Activated CD4-positive, alpha-beta T cell treated with anti-CD3 and anti-CD28 coated beads for 48 hours (primary cell): ENCODE data around the gene HIGD2A.
A peak's percentile ranks its signal among the peaks of the same experiment; 100 is the strongest.

Source experiments
- DNase-seq: peaks from one replicate; pipeline ENCODE4 v3.0.0-alpha.2; 2020

The HIGD2A gene

DNA sequence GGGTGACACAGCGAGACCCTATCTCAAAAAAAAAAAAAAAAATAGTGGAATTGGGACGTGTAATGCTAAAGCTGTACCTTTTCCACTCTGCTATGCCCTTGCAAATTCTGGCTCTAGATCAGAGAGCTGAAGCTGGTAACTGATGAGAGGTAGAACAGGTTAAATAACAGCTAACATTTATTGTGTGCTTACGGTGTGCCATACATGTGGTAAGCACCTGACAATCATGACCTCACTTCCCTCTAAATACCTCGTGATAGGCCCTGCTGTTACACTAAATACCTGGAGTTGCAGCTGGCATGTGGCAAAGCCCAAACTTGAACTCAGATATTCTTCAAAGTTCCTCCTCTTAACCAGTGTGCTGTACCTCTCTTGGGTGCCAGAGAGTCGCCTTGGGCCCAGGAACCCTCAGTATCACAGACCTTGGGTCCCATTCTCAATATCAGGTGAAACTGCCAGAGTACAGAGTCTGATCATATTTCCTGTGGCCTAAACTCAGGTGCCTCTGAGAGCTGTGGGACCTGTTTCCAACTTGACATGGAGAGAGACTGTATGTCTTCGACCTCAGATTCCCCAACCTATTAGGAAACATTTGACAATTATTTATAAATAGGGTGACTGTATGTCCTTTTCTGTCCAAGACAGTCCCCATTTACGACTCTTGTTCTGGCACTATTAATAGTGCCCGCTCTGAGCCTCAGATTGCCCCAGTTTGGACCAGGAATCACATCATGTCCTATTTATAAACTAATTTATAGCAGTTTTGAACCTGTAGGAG lies 18.4 kb upstream of the HIGD2A start:
- DNase-seq, result no peak

DNA sequence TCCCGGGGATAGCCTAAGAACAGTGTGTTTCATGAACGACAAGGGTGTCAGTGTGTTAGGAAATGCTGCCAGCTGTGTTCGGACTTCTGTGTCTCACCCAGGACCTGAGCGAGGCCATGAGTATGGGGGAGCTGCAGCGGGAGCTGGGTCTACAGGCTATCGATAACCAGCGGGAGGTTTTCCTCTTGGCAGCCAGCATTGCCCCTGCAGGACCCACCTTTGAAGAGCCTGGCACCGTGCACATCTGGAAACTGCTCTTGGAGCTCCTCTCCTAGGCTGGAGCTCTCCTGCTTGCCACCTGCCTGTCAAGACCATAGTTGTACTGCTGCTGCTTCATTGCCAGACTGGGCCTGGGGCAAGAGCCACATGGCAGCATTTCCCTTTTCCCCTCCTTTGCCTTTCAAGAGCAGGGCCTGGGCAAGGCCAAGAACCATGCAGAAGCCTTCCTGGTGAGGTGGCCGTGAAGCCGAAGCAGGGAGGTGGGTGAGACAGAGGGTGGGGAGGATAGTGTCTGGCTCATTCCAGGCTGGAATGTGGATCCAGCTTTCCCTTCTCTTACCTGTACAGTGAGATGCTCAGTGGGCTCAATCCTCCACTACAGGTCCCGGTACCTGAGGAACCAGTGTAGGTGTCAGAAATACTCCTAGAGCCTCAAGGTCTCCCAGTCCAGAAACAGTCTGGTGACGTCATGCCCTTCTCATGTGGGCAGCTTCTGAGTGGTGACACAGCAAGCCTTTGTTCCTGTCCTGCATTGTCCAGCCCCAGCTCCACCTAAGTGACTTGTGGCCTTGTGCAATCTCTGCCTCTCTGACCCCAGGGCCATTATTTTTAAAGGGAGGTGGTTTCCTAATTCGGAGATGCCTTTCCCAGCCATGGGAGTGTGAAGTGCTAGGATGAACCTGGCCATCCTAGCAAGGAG lies 16.7 kb upstream of the HIGD2A start:
- no peak for DNase-seq

DNA sequence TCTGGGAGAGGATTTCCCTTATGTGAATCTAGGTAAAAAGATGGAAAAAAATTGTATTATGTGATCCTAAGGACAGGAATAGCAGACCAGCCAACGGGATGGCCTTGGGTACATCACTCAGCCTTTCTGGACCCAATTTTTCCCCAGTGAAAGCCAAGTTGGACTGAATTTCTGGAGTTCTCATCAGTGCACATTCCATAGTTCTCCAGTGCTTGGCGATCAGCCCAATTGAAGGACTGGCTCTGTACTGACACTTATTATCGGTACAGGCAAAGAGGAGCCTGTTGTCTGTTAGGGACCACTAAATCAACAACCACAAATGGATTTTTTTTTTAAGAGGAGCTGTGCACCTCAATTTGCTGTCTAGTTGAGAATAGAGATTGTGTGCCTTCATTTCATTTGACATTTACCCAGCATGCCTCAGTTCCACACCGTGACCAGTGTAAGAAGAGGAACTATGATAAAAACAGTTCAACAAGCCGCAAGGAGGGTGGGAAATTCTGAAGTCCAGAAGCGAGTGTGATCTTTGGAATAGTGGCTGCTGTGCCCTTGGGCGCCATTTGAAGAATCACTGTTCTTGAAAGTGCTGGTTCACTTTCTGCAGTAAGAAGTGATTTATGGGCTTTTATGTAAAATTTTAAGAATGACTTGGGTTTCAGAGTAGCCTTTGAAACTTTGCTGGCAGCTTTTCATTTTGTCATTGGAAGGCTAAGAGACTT lies 15.3 kb upstream of the HIGD2A start:
- DNase-seq, result no peak

DNA sequence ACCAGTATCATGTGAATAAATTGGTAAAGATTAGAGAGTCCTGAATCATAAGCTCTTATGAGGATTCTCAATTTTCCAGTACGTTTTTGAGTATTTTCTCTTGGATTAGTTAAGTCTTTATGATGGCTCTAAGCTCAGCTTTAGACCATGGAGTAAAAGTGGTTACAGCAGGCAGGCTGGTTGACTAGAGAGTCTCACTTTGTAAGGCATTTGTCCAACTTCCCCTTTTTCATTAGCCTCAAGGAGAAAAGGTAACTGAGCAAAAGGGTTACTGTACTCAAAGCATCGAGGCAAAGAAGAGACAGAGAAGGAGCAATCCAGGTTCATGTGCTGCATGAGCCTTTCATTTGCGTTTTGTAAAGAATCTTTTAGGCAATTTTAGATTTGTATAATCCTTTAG lies 8.7 kb upstream of the HIGD2A start:
- no peak for DNase-seq

DNA sequence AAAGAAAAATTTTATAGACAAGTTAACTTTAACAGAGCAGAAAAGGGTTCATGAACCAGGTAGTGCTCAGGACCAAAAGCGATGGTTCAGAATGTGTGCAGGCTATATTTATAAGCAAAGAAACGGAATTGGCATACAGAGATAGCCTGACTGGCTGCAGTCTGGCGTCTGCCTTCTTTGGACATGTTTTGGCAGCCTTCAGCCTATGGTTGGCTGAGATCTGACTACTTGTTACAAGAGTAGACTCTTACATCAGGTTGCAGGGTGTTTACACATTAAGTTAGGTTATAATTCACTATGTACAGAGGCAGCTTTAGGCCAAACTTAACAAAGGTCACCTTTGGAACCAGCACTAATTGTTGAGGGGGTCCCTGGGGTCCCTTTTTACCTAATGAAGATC lies 7.1 kb upstream of the HIGD2A start:
- DNase-seq, result no peak

DNA sequence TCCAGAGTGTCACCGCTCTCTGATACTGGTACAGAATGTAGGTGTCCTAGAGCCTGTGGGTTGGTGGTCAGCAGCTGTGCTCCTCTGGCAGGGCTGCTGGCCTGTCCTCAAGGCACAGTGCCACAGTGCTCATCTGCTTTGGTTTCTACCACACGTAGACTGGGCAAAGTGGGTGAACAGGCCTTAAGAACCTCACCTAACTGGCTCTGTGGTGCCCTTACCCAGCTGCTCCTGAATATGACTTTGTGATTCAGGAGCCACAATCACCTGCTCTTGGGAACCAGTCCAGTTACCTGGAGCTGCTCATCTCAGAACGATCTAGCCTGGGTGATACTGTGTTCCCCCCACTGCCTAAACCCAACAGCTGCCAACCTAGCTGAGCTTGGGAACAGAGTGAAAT lies 6.6 kb upstream of the HIGD2A start:
- DNase-seq, result no peak

DNA sequence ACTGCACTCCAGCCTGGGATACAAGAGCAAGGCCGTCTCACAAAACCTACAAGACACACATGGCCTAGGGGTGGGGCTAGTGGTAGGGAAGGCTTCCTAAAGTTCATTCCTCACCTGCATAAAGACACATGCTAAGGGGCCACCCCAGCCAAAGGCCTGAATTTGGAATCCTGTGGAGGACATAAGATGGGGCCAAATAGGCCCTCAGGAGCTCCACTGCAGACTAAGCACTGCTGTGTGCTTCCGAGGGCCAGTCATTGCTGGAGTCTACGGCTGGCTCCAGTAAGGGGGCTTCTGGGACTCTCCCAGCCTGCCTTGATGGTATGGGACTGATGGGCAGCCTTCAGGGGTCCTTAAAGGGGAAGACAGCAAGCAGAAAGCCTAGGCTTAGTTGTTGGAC lies 5.8 kb upstream of the HIGD2A start:
- no peak for DNase-seq

DNA sequence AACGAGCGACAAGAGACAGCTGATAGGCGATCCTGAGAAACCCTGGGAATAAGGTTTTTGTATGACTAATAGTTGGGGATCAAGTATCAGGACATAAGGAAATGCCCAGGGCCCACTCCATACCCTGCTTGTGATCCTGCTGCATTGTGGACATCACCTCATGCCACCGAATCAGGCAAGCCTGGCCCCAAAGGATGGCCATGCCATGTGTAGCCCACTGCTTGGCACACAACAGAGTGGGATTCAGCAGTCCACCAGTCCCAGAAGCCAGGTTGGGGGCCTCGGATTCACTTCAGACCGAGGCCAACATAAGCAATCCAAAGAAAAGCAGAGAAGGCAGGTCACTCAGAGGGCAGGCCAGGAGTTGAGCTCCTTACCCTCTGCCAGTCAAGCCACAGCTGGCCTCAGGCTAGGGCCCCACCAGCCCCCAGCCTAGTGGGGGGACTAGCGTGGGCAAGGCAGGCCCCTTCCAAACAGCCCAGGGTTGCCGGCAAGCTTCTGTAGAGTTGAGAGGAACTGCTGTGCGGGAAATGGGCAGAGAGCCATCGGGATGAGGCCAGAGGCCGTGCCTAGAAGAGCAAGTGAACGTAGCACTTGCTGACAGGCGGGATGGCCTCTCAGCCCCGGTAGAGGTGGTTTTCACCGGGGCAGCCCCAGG lies 5.2 kb upstream of the HIGD2A start:
- DNase-seq, result no peak

DNA sequence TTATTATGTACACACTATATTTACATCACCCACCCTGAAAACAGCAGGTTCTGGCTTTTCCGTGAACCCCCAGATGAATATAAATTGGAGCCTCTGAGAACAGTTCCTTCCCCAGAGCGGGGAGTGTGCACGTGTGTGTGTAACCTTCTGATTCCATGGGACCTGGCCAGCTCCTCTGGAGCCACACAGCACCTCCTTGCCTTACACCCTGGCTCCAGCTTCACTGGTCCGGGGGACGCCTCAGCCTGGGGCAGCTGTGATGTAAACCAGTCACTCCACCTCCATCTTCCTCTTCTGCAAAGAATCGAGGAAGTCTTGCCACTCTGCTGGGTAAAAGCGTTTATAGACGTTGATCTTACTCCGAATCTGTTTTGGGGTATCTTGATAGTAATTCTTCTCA lies 4.6 kb upstream of the HIGD2A start:
- DNase-seq, result no peak

DNA sequence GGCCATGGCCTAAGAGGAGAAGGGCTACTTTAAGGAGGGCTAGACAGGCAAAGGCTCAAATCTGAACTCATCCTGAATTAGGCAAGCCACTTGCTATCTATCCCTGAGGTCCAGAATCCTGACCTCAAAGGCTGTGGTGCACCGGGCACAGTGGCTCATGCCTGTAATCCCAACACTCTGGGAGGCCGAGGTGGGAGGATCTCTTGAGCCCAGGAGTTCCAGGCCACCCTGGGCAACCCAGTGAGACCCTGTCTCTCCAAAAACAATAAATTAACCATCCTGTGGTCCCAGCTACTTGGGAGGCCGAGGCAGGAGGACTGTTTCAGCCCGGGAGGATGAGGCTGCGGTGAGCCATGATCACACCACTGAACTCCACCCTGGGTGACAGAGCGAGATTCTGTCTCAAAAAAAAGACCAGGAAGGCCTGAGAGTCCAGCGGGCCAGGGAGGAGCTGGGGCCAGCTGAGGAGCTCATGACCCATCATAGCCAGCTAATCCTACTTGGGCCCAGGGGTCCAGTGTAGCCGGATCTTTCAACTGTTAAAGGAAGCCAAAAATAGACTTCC lies 4.1 kb upstream of the HIGD2A start:
- no peak for DNase-seq

DNA sequence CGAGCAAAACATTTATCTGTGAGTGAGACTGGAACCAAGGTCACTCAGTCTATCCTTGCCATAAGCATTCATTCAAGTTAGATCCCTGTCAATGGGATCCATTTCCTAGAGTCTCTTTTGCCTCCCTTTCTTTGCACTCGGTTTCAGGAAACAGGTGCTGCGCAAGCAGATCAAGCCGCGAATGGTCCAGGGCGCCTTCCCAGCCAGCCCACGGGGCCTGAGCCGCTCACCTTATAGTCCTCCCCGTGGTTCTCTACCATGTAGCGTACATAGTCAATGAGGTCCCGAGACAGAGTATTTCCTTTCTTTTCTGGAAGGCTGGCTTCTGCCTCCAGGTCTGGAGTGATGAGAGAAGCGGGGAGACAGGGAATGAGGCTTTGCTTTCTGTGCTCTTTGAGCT lies 3.6 kb upstream of the HIGD2A start:
- DNase-seq, result no peak

DNA sequence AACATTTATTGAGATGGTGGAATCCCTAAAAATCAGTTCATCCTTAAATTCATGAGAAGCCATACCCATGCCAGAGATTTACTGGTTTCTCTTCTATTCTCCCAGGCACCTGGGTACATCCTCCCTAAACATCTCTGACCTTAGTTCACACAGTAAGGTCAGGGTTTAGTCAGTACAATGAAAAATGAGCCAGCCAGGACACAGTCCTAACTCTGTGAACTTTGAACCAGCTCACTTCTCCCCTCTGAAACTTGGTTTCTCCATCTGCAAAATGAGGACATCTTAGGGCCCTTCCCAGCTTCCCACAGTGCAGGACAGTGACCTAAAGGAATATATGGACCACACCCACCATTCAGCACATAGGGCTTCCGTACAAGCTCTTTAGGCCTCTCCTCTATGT lies 2.1 kb upstream of the HIGD2A start:
- DNase-seq, result no peak

DNA sequence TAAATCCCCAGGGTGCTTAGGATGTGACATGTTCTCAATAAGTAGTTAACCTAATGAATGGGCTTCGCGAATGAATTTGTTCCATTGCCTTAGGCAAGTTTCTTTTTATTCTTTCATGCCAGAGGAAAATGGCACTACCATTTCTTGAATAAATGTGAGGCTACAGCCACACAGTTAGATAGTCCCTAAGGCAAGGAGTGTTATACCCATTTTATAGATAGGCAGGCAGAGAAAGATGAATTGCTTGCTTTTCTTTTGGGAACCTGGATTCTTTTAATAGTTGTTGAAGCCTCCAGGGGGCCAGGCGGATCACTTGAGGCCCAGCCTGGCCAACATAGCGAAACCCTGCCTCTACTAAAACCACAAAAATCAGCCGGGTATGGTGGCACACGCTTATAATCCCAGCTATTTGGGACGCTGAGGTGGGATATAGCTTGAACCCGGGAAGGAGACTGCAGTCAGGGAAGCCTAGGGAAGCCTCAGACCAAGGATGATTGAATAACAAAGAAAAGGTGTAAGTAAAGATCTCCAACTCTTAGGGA lies 1.1 kb upstream of the HIGD2A start:
- DNase-seq, result no peak

DNA sequence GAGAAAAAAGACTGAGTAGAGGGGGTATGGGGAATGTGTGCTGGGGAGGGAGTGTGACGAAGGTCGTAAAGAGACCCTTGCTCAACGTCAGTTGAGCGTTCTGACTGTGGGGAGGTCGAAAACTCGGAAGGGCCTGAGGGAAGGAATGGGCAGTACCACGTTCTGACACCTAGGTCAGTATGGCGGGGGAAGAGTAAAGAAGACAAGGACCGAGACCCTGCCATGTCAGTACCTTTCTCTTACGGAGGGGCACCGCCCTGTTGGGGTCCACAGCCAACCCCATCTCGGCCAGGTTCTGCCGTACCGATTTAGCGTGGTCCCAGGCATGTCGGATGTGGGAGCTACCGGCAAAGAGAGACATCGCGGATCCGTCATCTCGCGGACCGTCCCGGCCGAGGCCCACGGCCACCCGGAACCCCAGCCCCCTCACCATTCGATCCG lies 528 bp upstream of the HIGD2A start:
- DNase-seq, result peak; percentile 37

DNA sequence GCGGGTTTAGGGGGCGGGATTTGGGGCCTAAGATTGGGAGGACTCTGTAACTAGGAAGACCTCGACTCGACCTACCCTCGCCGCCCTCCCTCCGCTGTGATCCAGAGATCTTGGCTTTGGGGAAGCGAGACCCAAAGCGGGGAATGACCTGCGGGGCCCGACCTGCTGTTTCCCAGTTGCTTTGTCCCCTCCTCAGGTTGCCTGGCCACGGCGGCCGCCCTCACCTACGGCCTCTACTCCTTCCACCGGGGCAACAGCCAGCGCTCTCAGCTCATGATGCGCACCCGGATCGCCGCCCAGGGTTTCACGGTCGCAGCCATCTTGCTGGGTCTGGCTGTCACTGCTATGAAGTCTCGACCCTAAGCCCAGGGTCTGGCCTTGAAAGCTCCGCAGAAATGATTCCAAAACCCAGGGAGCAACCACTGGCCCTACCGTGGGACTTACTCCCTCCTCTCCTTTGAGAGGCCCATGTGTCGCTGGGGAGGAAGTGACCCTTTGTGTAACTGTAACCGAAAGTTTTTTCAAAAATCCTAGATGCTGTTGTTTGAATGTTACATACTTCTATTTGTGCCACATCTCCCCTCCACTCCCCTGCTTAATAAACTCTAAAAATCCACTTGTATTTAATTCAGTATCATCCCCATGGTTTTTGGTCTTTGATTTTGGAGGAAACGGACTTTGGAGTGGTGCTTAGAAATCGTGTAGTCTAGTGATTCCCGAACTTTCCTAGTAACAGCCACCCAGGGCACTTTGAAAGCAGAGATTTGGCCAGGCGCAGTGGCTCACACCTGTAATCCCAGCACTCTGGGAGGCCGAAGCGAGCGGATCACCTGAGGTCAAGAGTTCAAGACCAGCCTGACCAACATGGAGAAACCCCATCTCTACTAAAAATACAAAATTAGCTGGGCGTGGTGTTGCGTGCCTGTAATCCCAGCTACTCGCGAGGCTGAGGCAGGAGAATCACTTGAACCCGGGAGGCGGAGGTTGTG lies 878 bp downstream of the HIGD2A start:
- DNase-seq, result no peak

DNA sequence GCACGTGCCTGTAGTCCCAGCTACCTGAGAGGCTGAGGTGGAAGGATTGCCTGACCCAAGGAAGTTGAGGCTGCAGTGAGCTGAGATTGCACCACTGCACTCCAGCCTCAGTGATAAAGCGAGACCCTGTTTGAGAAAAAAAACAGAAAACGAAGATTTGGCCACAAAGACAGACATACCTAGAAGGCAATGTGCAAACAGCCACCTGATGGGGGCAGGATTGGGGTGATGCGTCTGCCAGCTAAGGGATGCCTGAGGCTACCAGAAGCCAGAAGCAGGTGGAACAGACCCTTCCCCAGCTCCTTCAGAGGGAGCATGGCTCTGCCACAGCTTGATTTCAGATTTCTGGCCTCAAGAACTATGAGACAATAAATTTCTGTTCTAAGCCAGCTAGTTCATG lies 2.9 kb downstream of the HIGD2A start:
- DNase-seq, result no peak

DNA sequence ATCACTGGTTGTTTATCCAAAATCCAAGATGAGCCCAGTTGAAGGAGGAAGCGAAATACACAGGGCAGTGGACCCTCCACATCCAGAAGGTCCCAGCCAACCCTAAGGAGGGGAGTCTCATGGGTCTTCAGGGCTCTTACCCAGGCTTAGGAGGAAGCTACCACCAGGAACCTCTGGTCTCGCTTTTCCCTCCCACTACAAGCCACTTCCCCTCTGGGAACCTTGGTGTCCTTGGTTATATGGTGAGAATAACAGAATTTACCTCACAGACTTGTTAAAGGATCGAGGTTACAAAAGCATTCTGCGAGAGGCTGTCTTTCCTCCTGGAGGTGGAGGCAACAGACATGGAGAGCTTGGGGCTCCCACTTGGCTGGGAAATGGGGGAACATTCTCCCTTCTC lies 3.4 kb downstream of the HIGD2A start:
- no peak for DNase-seq

DNA sequence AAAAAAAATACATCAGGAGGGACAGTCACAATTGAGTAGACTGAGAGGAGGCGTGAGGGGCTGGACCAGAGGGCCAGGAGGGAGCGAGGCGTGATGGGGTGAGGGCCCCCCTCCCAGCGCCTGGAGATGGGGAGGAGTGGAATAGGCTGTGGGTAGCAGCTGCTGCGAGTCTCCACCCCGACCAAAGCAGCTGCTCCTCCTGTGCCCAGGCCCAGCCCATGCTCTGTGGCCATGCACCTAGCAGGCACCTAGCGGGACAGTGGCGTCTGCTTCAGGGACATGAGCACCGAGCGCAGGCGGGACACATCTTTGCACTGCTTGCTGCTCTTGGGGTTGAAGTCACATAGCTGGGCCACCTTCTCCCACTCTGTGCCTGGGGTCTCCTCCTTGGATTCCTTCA lies 4.0 kb downstream of the HIGD2A start:
- DNase-seq, result no peak

DNA sequence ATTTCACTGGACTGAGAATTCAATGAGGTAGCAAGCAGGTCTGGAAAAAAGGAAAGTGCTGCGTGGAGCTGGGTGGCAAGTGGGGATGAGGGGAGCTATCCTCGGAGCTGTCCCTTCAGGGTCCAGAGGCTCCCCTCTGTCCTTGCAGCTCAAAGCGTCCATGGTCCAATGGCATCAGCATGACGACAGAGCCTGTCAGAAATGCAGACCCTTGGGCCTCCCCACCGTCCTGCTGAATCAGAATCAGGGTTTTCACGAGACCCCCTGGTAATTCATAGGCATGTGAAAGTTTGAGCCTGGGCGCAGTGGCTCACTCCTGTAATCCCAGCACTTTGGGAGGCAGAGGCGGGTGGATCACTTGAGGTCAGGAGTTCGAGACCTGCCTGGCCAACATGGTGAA lies 5.5 kb downstream of the HIGD2A start:
- no peak for DNase-seq

DNA sequence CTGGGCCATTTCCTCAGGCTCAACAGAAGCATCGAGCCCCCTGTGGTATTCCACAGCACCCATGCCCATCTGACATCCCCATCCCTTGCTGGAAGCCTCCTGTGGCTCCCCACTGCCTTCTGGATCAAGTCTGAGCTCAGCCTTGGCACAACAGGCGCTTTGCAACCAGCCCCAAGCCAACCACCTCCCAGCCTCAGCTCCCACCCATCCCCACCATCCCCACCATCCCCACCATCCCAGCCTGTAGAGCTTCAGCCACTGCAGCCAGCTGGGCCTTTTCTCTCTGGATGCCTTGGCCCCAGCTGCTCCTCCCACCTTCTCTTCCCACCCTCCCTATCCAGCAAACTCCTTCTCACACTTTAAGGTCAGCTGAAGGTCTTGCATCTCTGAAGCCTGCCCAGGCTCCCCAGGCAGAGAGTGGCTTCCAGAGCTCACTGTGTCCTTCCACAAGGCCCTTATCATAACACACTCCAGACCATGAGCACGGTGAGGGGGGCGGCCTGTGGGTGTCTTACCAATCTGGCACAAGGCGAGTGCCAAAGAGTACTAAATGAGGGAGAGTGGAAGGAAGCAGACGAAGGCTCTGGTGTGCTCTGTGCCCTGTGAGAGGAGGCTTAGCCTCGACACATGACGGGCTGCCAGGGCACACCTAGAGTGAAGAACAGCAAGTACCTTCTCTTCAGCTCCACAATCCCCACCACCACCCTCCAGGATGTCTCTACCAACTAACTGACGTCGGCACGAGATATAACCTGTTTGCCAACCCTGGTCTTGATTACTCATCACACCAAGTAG lies 6.5 kb downstream of the HIGD2A start:
- no peak for DNase-seq
